ENCODE measurements around the gene ATF6.

GRCh38 chr1:161928056-161928455 lies 161.9 kb downstream of the ATF6 start:
- TF ChIP-seq CTCF (IDR thresholded peaks at IDR 0.05; ENCODE audit: extremely low read depth in 1 of 2, insufficient read depth in 1 of 2, low read depth in 1 of 2, low read length in 2 of 2), result no peak
- TF ChIP-seq POLR2AphosphoS5 (IDR thresholded peaks at IDR 0.05; ENCODE audit: insufficient read depth, low read depth, low read length), result no peak
- TF ChIP-seq POLR2A (IDR thresholded peaks at IDR 0.05; ENCODE audit: low read depth, low read length), result no peak
- no peak for TF ChIP-seq GATA2 (IDR thresholded peaks at IDR 0.05; ENCODE audit: insufficient read depth, insufficient read length, low read depth, low read length)
- no peak for TF ChIP-seq JUN (IDR thresholded peaks at IDR 0.05; ENCODE audit: borderline replicate concordance, insufficient read depth, insufficient read length, low read depth)
- TF ChIP-seq MYC (IDR thresholded peaks at IDR 0.05; ENCODE audit: low read depth, low read length), result no peak

Data from endothelial cell of umbilical vein (primary cell).